HG02884 (cell line): ENCODE measurements around the gene LNPEP.

Experiments used
- ATAC-seq: cut with Tn5 transposase; IDR thresholded peaks from one replicate; pipeline ENCODE4 v1.9.1; 2021; ENCODE audit warnings: mild to moderate bottlenecking, moderate library complexity; ENCODE audit not compliant: unreplicated experiment

The LNPEP gene

DNA sequence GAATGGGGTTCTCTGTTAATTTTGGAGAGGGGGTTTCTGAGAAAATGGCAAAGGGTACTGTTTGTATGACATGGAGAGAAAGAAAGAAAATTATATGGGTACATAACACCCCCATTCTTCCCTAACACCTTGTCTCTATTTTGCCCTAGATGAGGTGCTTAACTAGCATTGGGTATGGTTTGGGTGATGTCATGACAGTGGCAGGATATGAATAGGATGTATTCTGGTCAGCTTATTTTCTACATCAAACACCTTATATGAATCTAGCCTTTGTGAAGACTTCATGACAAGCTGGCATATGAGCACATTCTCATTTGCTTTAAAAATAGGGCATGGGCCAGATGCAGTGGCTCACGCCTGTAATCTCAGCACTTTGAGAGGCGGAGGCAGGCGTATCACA, 58.6 kb downstream of the LNPEP start:
- no peak for ATAC-seq

DNA sequence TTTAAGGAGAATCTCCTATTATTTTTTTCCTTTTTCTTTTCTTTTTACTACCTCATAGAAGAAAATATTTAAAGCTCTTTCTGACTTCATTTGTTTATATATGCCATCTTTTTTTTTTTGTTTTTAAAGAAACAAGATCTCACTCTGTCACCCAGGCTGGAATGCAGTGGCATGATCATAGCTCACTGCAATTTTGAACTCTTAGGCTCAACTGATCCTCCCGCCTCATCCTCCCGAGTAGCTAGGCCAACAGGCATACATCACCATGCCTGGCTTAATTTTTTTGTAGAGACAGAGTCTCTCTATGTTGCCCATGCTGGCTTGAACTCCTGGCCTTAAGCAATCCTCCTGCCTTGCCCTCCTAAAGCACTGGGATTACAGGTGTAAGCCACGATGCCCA, 59.5 kb downstream of the LNPEP start:
- ATAC-seq = no peak

DNA sequence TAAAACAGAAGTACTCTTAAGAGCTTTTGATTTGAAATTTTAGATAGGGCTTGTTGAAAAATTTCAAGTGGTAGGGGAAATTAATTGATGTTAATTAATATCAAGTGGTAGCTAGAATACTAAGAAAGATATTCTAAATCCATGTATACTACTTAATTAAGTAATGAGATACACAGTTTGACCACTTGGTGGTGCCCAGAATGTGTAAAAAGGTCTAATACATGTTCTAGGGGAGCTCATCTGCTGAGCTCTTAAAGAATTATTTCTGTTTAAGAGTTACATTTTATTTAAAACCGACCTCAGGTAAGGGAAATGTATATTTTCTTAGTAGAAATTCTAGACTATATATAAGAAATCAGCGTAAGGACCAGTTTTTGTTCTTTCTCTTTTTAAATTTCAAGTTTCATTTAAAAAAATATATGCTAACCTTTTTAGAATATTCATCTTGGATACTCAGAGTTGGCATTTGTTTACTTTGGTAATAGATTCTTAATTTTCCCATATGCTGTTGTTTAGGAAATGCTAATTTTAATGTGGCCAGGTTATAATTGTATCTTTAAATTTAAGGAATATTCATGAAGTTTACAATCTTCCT, 61.5 kb downstream of the LNPEP start:
- ATAC-seq = no peak

DNA sequence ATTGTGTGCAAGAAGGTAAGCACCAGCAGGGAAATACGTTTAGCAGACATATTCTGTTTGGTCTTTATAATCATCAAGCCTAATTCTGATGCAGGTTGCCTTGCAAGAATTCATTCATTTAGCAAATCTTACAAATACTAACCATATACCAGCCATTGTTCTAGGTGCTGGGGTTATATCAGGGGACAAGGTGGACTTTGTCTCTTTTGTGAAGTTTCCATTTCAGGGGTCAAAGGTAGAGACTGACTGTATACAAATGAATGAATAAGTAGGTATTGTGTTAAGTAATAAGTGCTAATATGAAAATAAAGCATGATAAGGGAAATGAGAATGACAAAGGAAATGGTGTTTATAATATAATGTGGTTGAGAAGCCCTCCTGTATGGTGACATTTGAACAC, 64.0 kb downstream of the LNPEP start:
- ATAC-seq = no peak

- no peak for ATAC-seq
These were observed 64.5 kb downstream of the LNPEP start for GRCh38 chr5:97000391-97000790.

GRCh38 chr5:97002983-97003382, 67.1 kb downstream of the LNPEP start:
- ATAC-seq = no peak

GRCh38 chr5:97004423-97005060, 68.7 kb downstream of the LNPEP start:
- ATAC-seq = no peak

DNA sequence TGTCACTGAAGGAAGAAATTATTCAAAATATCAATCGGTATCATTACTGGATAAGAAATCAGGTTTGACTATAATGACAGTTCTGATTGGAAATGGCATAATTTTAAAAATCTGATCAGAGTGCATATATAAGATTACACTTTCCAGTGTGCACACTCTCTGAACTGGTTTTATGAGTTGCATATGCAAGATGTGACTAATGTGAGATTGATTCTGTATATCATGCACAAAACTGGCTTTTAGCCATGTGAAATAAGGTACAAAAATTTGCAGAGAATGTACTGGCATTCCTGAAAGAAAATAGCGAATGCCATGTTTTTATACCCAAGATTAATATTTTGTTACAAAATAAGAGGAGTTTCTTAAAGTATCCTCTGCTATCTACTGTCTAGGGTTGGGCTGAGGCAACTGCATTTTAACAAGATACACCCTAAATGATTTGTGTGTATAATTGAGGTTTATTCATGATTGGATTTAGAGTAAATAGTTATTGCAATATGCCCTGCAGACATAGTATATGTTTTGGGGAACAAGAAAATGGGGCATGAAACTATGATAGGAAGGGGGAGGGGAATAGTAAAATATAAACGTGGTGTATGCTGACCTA, 70.7 kb downstream of the LNPEP start:
- ATAC-seq = no peak

DNA sequence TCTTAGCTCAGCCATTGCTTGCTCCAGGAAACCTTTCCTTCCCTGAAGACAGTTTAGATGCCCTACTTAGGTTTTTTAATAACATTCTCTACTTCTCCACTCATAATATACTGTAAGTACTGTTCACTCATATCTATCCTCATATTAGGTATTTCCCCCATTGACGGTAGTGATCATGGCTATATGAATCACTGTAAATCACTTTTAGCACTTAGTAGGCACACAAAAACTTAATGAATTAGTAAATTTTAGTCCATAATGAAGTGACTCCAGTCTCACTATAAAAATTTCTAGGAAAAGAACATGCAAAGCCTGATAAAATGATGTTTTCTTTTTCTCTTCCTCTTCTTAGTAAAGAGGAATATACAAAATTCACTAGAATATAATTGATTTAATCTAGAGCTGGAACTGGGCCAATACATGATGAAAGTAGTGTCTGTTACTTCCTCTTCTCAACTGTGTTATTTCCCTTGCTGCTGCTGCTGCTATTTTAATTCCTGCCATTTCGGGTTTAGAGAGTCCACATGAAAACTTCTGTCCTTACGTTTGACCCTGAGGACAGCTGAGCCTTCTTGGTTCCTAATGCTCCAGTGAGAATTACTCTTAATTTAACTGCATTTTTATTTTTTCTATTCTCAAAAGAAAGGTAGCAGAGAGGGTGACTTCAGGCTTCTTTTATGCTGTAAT, 73.5 kb downstream of the LNPEP start:
- peak; percentile 62 for ATAC-seq

- ATAC-seq = no peak
These were observed 74.0 kb downstream of the LNPEP start for GRCh38 chr5:97009921-97010320.

DNA sequence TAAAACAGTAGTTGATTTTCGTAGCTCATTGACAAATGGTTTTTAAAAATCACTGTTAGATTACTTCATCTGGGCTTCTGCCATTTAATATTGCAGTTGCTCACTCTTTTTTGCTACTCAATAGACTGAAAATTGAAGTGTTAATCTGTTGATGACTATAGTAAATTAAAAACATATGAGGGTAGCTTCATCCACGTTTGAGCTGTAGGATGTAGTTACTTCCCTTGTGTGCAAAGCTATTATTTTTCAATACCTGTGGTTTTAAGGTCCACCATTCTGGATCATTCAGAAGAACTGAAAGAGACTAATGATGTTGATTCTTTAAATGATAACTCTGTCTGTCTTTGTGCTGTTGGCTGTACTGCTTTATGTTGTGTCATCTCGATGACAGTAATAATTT, 74.7 kb downstream of the LNPEP start:
- ATAC-seq = no peak

DNA sequence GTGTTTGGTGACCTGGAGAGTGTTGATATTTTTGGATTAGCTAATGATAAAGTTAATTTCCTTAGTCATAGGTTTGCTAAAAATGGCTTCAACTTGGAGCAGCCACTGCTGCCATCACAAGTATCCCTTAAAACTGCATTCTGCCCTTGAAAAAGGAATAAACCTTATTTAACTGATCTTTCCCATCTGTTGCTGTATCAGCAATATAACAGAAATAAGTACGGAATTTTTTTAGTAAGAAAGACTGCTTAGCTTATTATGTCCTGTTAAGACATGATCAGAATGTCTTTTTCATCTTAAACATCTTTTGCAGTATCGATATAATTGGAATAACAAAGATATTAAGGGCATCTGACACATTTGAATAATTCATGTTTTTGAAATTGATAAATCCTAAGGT, 75.7 kb downstream of the LNPEP start:
- no peak for ATAC-seq

GRCh38 chr5:97019435-97020117, 83.7 kb downstream of the LNPEP start:
- ATAC-seq = no peak

DNA sequence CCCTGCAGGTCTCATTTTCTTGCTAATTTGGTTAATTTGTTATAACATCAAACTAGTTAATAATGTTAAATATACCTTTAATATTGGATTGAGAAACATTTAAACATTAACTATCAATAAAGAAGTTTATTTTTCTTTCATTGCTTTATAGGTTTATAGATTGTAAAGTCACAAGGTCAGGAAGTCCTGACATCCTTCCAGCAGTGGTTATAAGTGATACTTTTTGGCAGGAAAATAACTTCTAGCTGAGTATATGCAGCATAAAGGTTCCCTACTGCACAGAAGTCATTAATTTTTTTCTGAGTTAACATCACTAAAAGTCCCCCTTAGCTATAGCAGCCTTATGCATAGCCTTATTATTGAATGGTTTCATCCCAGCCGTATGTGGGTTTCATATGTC, 85.5 kb downstream of the LNPEP start:
- ATAC-seq = no peak

DNA sequence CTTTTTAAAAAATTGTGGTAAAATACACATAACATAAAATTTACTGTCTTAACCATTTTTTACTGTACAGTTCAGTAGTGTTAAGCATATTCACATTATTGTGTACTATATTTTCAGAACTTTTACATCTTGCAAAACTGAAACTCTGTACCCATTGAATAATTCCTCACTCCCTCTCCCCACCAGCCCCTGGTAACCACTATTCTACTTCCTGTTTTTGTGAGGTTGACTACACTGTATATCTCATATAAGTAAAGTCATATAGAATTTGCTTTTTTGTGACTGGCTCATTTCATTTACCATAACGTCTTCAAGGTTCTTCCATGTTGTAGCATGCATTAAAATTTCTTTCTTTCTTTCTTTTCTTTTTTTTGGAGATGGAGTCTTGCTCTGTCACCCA, 87.0 kb downstream of the LNPEP start:
- peak; percentile 68 for ATAC-seq

DNA sequence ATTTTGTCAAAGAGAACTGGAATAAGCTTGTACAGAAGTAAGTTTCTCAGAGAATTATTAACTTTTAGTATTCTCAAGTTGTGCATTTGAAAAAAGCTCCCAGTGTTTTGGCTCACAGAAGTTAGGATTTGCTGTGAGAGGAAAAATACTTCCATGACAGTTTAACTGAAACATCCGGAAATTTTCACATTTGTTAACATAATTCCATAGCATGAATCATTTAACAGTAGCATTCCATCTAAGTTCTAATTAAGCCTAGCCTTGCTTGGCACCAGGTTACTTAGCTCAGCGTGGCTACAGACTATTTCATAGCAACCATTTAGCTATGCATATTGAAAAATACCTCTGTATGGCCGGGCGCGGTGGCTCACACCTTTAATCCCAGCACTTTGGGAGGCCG, 90.8 kb downstream of the LNPEP start:
- no peak for ATAC-seq

DNA sequence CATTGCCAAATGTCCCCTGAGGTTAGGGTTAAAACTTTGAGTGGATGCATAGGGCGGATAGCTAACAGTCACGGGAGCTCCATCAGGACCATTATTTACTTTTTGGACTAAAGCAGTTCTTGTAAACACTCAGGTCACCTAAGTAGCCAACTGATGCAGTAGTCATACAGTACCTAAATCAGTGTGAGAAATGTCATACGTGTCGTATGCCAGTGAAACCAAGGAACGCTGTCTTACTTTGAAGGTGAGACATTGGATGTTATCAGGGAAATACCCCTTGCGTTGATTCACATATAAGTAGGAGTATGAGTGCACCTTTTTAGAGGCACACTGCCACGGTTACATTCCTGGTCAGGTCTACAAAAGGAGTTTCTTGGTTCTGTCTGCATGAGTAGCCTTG, 101.9 kb downstream of the LNPEP start:
- no peak for ATAC-seq

- ATAC-seq = no peak
These were observed 105.4 kb downstream of the LNPEP start for GRCh38 chr5:97041239-97041638.

DNA sequence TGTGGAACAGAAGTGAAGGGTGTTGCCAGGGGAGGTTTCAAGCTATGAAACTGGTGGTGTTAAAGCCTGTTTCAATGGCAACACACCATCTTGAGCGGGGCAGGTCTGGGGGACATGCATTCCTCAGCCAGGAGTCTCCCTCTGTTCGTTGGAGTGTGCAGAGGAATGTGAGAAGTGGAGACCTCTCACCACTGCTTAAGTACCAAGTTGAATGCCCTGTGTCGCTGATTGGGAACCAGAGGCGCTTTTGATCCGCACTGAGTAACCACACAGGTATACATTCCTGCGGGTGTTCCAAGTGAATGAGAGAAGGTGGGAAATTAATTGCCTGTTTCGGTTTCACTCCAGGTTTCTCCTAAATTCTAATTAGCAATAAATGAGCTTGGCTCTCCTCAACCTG, 107.1 kb downstream of the LNPEP start:
- ATAC-seq = no peak

- no peak for ATAC-seq
These were observed 107.6 kb downstream of the LNPEP start for GRCh38 chr5:97043511-97043910.

DNA sequence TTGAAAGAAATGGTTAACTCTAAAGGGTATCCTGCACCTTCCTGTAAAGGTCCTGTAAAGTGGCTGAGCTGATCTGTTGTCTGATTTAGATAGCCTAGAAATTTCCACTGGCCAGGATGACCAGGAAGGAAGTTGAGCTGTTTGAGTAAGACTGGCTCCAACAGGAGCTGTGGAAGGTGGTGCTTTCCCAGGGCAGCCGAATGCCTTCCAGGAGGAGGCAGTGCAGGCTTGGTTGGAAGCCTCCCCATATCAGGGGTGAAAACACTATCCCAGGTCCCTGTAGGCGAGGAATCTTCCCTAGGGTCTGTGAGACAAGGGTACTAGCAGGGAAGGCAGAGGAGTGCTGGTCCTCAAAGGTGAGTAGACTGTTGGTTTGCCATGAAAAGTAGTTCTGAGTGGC, 108.2 kb downstream of the LNPEP start:
- ATAC-seq = no peak
